Mononuclear cell (primary cell): Measurements from ENCODE around the gene TIAL1. TPM values are rescaled to one million over a fixed set of nuclear protein-coding genes. Genes with fewer than 3 reads are reported as not detected.
"Not testable (repeated sequence)": the region's sequence is repeated elsewhere in the genome, so short reads cannot be mapped to it uniquely, and the experiment has no call there.

Experiments used
- H3K27me3 ChIP-seq: 2 replicates; pipeline ENCODE4 v1.6.0; 2011; ENCODE audit warnings: low read length, control low read depth; ENCODE audit not compliant: insufficient read depth
- H3K4me1 ChIP-seq: 2 replicates; pipeline ENCODE4 v1.5.1; 2011; ENCODE audit warnings: mild to moderate bottlenecking, low read length, control low read depth; ENCODE audit not compliant: insufficient read depth
- H3K4me3 ChIP-seq: 2 replicates; pipeline ENCODE4 v1.5.1; 2011; ENCODE audit warnings: mild to moderate bottlenecking, low read length, moderate library complexity
- H3K9me3 ChIP-seq: 2 replicates; pipeline ENCODE4 v1.5.1; 2011; ENCODE audit warnings: low read depth, mild to moderate bottlenecking, control low read depth, low read length
- total RNA-seq: library from RNA; depleted of rRNA; stranded (reverse); fragments of >200 nt; gene quantifications from one replicate; pipeline ENCODE4 v1.2.3, GENCODE V29; 2012

TIAL1 gene
- total RNA-seq, 1 donor: 101 TPM

- Histone ChIP-seq H3K4me3 (peak overlapping the region; percentile 97), H3K9me3 (no peaks in the 10 kb centered on the region), H3K27me3 (no peaks in the 10 kb centered on the region), H3K4me1 (peaks cover 42% of the 10 kb centered on the region)
Observed at GRCh38 chr10:119595676-119596515, 868 bp downstream of the TIAL1 start.

- Histone ChIP-seq H3K4me3 (peak overlapping the region; percentile 97), H3K27me3 (no peaks in the 10 kb centered on the region), H3K4me1 (peaks cover 42% of the 10 kb centered on the region), H3K9me3 (no peaks in the 10 kb centered on the region)
Observed at GRCh38 chr10:119595134-119595675, 1.6 kb downstream of the TIAL1 start.

- H3K4me1 ChIP-seq: peaks cover 10% of the 10 kb centered on the region
- no peaks in the 10 kb centered on the region for H3K9me3 ChIP-seq
- no peak overlapping the region for H3K4me3 ChIP-seq
- H3K27me3 ChIP-seq: no peaks in the 10 kb centered on the region
Observed at GRCh38 chr10:119588071-119588470, 8.7 kb downstream of the TIAL1 start.

- H3K9me3 ChIP-seq: no peaks in the 10 kb centered on the region
- no peak overlapping the region for H3K4me3 ChIP-seq
- H3K27me3 ChIP-seq: no peaks in the 10 kb centered on the region
- no peaks in the 10 kb centered on the region for H3K4me1 ChIP-seq
Observed at GRCh38 chr10:119578355-119578754, 18.4 kb downstream of the TIAL1 start.

GRCh38 chr10:119575991-119576390 is 20.8 kb downstream of the TIAL1 start:
- H3K27me3 ChIP-seq: no peaks in the 10 kb centered on the region
- H3K4me3 ChIP-seq: no peak overlapping the region
- no peaks in the 10 kb centered on the region for H3K4me1 ChIP-seq
- no peaks in the 10 kb centered on the region for H3K9me3 ChIP-seq

- Histone ChIP-seq H3K4me1 (no peaks in the 10 kb centered on the region), H3K4me3 (no peak overlapping the region), H3K27me3 (no peaks in the 10 kb centered on the region), H3K9me3 (no peaks in the 10 kb centered on the region)
Observed at GRCh38 chr10:119575506-119575905, 21.3 kb downstream of the TIAL1 start.

- Histone ChIP-seq H3K9me3 (no peaks in the 10 kb centered on the region), H3K4me1 (no peaks in the 10 kb centered on the region)
Observed at GRCh38 chr10:119567978-119568377, 28.8 kb downstream of the TIAL1 start.

GRCh38 chr10:119562097-119562496 is 34.7 kb downstream of the TIAL1 start:
- Histone ChIP-seq H3K9me3 (no peaks in the 10 kb centered on the region), H3K4me3 (no peak overlapping the region), H3K4me1 (no peaks in the 10 kb centered on the region), H3K27me3 (no peaks in the 10 kb centered on the region)

More at GRCh38 chr10:119567978-119568377, 28.8 kb downstream of the TIAL1 start:
- no peaks in the 10 kb centered on the region for H3K27me3 ChIP-seq
- no peak overlapping the region for H3K4me3 ChIP-seq

GRCh38 chr10:119559511-119559910 is 37.3 kb downstream of the TIAL1 start:
- not testable (repeated sequence) for H3K4me3 ChIP-seq, H3K9me3 ChIP-seq, H3K4me1 ChIP-seq, H3K27me3 ChIP-seq

- not testable (repeated sequence) for H3K27me3 ChIP-seq, H3K4me3 ChIP-seq, H3K9me3 ChIP-seq, H3K4me1 ChIP-seq
Observed at GRCh38 chr10:119556081-119556480, 40.7 kb downstream of the TIAL1 start.

GRCh38 chr10:119555178-119555784 is 41.5 kb downstream of the TIAL1 start:
- H3K27me3 ChIP-seq: no peaks in the 10 kb centered on the region
- no peak overlapping the region for H3K4me3 ChIP-seq
- no peaks in the 10 kb centered on the region for H3K4me1 ChIP-seq
- no peaks in the 10 kb centered on the region for H3K9me3 ChIP-seq

- Histone ChIP-seq H3K9me3 (no peaks in the 10 kb centered on the region), H3K4me1 (no peaks in the 10 kb centered on the region), H3K27me3 (peaks cover 2% of the 10 kb centered on the region), H3K4me3 (no peak overlapping the region)
Observed at GRCh38 chr10:119550827-119551226, 45.9 kb downstream of the TIAL1 start.

GRCh38 chr10:119549247-119549999 is 47.3 kb downstream of the TIAL1 start:
- Histone ChIP-seq H3K27me3 (peaks cover 2% of the 10 kb centered on the region), H3K4me1 (no peaks in the 10 kb centered on the region), H3K4me3 (no peak overlapping the region), H3K9me3 (no peaks in the 10 kb centered on the region)

- peaks cover 18% of the 10 kb centered on the region for H3K4me1 ChIP-seq
- no peaks in the 10 kb centered on the region for H3K9me3 ChIP-seq
- no peak overlapping the region for H3K4me3 ChIP-seq
- peaks cover 2% of the 10 kb centered on the region for H3K27me3 ChIP-seq
Observed at GRCh38 chr10:119546009-119546408, 50.8 kb downstream of the TIAL1 start.

- peaks cover 2% of the 10 kb centered on the region for H3K27me3 ChIP-seq
- H3K4me1 ChIP-seq: peaks cover 23% of the 10 kb centered on the region
- H3K9me3 ChIP-seq: no peaks in the 10 kb centered on the region
- no peak overlapping the region for H3K4me3 ChIP-seq
Observed at GRCh38 chr10:119545310-119545709, 51.5 kb downstream of the TIAL1 start.
